ENCODE data around the gene SBF1.

Gene SBF1

GRCh38 chr22:50469377-50470305 lies 5.2 kb downstream of the SBF1 start:
- DNase-seq (ENCODE audit: low spot score): peak; percentile 74
- FAIRE-seq: no peak

- DNase-seq (ENCODE audit: low spot score): no peak
- FAIRE-seq: no peak
Measured at GRCh38 chr22:50468626-50469025, 6.2 kb downstream of the SBF1 start.

GRCh38 chr22:50467773-50468440 lies 6.9 kb downstream of the SBF1 start:
- no peak for FAIRE-seq
- DNase-seq (ENCODE audit: low spot score): no peak

- DNase-seq (ENCODE audit: low spot score): no peak
- FAIRE-seq: no peak
Measured at GRCh38 chr22:50467341-50467740, 7.5 kb downstream of the SBF1 start.

DNA sequence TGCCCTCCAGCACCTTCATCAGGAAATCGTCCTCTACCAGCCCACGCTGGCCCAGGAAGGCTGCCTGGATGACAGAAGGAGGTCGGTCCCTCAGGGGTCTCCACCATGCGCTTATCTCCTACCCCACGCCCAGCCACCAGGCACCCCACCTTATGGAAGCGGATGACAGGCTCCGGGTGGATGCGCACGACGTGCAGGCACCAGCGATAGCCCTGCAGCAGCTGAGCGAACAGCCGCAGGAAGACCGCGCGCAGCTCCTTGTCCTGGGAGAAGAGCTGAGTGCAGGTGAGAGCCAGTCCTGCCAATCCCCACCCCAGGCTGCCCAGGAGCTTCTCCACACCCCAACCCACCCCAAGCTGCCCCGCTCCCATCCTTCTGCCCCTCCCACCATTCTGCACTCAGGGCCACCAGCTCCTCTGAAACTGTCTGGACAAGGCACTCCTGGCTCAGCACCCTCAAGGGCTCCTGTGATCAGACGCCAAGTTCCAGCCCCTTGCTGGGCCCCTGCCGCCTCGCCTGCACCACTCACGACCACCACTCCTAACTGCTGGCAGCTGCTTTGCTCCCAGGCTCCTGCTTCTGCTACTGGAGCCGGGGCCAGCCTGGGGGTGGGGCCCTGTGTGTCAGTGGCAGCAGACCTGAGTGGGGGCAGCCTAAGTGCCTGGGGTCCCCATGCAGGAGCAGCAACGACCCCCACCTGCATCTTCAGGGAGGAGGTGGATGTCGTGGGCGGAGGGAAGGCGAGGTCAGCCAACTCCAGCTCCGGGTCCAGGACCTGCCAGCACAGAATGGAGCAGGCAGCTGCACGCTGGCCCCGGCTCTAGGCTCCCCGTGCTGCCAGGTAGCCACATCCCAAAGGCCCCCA lies 9.5 kb downstream of the SBF1 start:
- DNase-seq (ENCODE audit: low spot score): no peak
- FAIRE-seq: no peak

DNA sequence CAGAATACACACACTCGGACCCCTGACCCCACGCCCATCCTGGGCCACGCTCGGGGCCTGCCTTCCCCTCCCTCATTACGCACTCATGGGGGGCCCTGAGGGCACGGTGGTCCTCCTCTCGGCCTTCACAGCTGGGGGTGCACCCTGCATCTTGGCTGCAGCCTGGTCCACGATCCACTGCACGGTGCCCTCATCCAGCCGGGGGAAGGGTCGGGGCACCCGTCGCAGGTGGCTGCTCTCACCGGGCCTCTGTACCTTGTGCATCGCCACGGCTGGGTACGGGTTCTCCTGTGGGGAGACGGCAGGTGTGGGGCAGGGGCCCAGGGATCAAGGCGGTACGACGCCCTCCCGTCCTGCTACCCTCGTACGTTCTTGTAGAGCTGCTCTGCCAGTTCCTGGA lies 10.4 kb downstream of the SBF1 start:
- FAIRE-seq: no peak

DNA sequence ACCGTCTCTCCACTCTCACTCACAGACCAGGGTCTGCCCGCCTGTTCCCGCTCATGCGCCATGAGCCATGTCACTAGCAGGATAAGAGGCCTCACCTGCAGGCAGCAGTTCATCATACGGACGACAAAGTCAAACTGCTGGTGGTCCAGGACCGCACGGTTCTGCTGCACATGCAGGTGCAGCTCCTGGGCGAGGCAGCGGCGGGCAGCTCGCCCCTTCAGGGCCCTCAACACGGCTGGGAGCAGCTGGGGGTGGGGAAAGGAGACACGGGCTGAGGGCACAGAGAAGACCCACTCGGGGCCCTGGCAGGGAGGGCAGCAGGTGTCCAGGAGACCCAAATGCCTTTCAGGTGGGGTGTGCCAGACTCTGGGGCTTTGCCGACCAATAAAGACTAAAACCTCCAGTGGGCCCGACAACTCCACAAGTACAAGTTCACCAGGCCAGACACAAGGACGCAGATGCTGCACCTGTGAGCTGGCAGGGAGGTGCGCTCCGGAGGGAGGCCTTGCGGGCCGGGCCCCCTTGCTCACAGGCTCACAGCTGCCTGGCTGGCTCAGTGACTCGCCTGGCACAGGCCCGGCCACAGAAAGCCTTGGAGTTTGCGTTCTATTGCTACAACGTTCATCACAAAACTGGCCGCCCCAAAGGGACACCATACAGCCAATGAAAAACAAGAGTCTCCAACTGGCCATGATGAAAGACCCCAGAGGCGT lies 11.5 kb downstream of the SBF1 start:
- DNase-seq (ENCODE audit: low spot score): no peak
- FAIRE-seq: no peak

More for the DNA sequence above, 10.4 kb downstream of the SBF1 start:
- DNase-seq (ENCODE audit: low spot score): no peak

- FAIRE-seq (no peak), DNase-seq (ENCODE audit: low spot score) (no peak)
Measured at GRCh38 chr22:50461979-50462540, 12.8 kb downstream of the SBF1 start.

GRCh38 chr22:50461536-50461935 lies 13.3 kb downstream of the SBF1 start:
- DNase-seq (ENCODE audit: low spot score) (no peak), FAIRE-seq (no peak)

DNA sequence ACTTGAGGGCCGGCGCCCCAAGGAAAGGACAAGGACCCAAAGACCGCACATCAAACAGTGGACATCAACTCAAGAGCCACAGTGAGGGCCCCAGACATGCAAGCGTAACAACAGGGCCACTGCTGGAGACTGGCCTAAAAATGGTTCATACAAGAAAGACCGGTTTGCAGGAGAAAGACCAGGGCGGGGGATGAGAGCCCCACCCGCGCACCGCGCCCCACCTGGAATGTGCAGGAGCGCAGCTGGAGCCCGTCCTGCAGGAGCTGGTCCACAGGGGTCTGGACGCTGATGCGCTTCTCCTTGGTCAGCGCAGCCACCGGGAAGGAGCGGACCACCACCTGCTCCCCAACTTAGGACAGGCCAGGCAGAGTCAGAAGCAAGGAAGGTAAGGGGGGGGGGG lies 13.9 kb downstream of the SBF1 start:
- no peak for FAIRE-seq
- no peak for DNase-seq (ENCODE audit: low spot score)

DNA sequence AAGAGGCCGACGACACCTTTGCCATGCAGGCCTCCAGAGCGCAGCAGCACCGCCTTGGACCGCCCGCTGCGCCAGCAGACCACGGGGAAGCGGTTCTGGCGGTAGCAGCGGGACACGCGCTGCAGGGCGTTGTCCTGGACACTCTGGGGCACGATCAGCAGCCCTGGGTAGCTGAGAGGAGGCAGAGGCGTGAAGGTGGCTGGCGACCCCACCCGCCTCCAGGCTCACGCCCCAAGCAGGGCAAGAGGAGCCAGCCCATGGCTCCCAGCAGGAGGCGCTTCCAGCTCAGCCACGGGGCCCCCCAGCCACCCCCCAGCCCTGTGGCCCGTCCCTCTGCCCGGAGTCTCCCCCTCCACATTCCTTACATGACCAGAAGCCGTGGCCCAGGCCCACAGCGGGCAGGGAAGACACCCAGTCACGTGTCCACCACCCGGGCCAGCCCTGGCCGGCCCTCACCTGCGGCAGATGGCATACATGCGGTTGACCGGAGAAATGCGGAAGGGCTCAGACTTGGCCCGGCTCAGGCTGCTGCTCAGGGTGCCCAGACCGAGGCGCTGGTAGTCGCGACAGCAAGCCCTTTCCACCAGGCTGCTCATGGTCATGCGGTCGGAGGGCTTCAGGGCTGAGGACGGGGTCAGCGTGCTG lies 15.2 kb downstream of the SBF1 start:
- FAIRE-seq: no peak
- no peak for DNase-seq (ENCODE audit: low spot score)

- FAIRE-seq: no peak
- no peak for DNase-seq (ENCODE audit: low spot score)
Measured at GRCh38 chr22:50459016-50459415, 15.8 kb downstream of the SBF1 start.

DNA sequence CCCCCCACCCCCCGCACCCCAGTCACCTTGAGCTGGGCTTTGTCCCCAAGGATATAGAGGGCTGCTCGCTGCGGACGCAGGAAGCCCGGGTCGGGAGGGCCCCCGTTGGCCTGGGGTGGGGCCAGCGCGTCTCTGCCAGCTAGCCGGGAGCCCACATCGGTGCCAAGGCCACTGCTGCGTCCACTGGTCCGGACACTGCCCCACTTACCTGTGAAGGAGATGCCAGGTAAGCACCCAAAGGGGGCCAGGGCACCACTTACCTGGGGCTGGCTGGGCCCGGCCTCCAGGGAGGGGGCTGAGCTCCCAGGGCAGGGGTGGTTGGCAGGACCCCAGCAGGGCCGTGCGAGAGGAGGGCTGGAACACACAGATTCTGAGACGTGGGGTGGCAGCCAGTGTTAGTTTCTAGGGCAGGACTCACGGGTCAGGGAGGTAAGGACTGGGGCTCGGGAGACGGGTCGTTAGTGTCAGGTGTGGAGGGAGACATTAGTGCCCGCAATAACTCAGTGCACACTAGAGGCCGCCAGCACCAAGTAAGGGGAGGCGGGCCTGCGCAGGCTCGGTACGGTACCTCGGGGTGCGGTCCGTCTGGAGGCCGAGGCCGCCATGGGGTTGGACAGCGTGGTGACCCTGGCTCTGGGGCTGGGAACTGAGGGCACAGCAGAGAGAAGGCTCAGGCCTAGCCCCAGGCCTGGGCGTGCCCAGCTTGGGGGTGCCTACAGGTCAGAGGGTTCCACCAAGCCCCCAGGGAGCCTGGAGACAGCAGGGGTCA lies 18.2 kb downstream of the SBF1 start:
- FAIRE-seq: no peak

DNA sequence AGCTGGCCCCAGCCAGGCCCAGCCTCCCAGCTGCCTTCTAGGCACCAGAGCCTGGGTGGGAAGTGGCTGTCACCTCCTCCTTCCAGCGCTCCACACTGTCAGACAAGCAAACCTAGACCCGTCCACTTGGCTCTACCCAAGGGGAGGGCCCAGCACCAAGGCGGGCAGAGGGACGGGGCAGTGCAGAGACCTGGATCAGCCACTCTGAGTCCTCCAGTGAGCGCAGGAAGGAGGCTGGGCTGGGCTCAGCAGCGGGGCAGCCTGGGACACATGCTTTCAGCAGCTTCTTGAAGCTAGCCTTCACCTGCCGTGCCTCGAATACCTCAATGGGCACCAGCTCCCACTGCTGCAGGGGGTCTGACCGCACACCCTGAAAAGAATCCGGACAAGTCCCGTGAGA lies 18.8 kb downstream of the SBF1 start:
- DNase-seq (ENCODE audit: low spot score) (no peak), FAIRE-seq (no peak)

More for the DNA sequence above, 18.2 kb downstream of the SBF1 start:
- DNase-seq (ENCODE audit: low spot score): no peak

DNA sequence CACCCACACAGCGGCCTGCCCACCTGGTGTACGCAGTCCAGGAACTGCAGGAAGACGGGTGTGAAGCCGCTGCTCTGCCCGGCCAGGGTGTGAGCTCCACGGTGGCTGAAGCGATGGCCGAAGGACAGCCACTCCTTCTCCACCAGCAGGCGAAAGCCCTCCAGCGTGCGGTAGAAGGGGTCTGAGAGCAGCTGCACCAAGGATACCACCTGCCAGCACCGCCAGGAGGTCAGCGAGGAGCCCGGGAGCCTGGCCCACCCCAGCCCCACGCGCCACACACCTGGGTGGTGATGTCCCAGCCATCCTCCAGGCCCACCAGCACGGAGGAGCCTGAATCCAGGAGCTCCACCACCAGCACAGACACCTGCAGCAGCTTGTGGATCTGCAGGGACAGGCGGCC lies 19.6 kb downstream of the SBF1 start:
- DNase-seq (ENCODE audit: low spot score) (no peak), FAIRE-seq (no peak)

- FAIRE-seq: no peak
- no peak for DNase-seq (ENCODE audit: low spot score)
Measured at GRCh38 chr22:50454556-50455075, 20.2 kb downstream of the SBF1 start.

DNA sequence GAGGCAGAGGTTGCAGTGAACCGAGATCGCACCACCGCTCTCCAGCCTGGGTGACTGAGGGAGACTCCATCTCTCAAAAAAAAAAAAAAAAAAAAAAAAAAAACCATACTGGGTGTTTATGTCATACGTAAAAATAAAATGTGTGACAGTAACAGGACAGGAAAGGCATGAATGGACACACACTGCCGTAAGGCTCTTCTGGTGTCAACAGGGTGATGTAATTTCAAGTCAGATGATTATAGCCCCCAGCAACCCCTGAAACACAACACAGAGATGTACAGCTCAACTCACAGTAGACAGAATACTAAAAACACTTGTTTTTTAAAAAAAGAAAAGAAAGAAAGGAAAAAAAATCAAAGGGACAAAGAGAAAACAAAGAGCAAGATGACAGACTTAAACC lies 22.2 kb downstream of the SBF1 start:
- FAIRE-seq: no peak

GRCh38 chr22:50447576-50448551 lies 27.0 kb downstream of the SBF1 start:
- FAIRE-seq (no peak), DNase-seq (ENCODE audit: low spot score) (no peak)

More for the DNA sequence above, 22.2 kb downstream of the SBF1 start:
- no peak for DNase-seq (ENCODE audit: low spot score)

Measured in RCC 7860 (cell line).